Type B pancreatic cell (in vitro differentiated cells): ENCODE data around the gene LARGE2. TPM values are rescaled to one million over a fixed set of nuclear protein-coding genes. Genes with fewer than 3 reads are reported as not detected.

Source experiments
- DNase-seq: peaks from one replicate; pipeline ENCODE4 v3.0.0; 2021; ENCODE audit warnings: mixed read lengths; ENCODE audit not compliant: unreplicated experiment; ENCODE audit errors: extremely low spot score
- H3K27ac Mint-ChIP-seq: 2 replicates; pipeline ENCODE4 v1.8.0; 2021; ENCODE audit warnings: mild to moderate bottlenecking, mixed read lengths
- H3K27me3 Mint-ChIP-seq: 2 replicates; pipeline ENCODE4 v1.8.0; 2021; ENCODE audit warnings: mixed read lengths
- H3K36me3 Mint-ChIP-seq: 2 replicates; pipeline ENCODE4 v1.8.0; 2021; ENCODE audit warnings: mixed read lengths
- H3K4me1 Mint-ChIP-seq: one replicate; pipeline ENCODE4 v1.8.0; 2021; ENCODE audit warnings: mixed read lengths; ENCODE audit not compliant: unreplicated experiment
- H3K4me3 Mint-ChIP-seq: 2 replicates; pipeline ENCODE4 v1.8.0; 2021; ENCODE audit warnings: mild to moderate bottlenecking, mixed read lengths
- H3K9me3 Mint-ChIP-seq: 2 replicates; pipeline ENCODE4 v1.8.0; 2021; ENCODE audit warnings: mixed read lengths
- CTCF ChIP-seq: fragments of 200-600 bp; sonication (generic); conservative IDR thresholded peaks from 2 replicates; pipeline ENCODE4 v1.5.0; 2021; ENCODE audit warnings: antibody characterized with exemption, mild to moderate bottlenecking
- long read RNA-seq: library from polyadenylated mRNA; unstranded; transcript quantifications from one replicate; pipeline ENCODE4 v2.0.0, GENCODE V29; 2020
- total RNA-seq: library from RNA; stranded (reverse); gene quantifications from 2 replicates; pipeline ENCODE4 v1.2.1, GENCODE V29; 2021; ENCODE audit warnings: low replicate concordance

Gene LARGE2
- 12.4 and 29.9 TPM in 2 replicates for total RNA-seq
- long read RNA-seq, partial matches to known transcripts = 0 of 1 reads
- long read RNA-seq, other reads (novel, unspliced or antisense) = 0 of 1 reads

GRCh38 chr11:45922425-45923082, at the start of gene LARGE2:
Gene LARGE2 (plus strand): TSS chr11:45922656. CDS start chr11:45922883, 227 bp downstream.
- Mint-ChIP-seq H3K4me3 (peak within 1 kb of the TSS; percentile 87), H3K36me3 (no peaks in the 10 kb centered on the region), H3K27me3 (peaks cover 34% of the 10 kb centered on the region), H3K4me1 (peaks cover 11% of the 10 kb centered on the region), H3K27ac (peak within 1 kb of the TSS; percentile 90), H3K9me3 (no peaks in the 10 kb centered on the region)
- DNase-seq = no peak
- no peak for TF ChIP-seq CTCF

GRCh38 chr11:45876401-45876800, 46.1 kb upstream of the LARGE2 start:
- peaks cover 13% of the 10 kb centered on the region for H3K36me3 Mint-ChIP-seq
- no peak overlapping the region for H3K4me3 Mint-ChIP-seq
- DNase-seq = no peak
- TF ChIP-seq CTCF = no peak
- no peaks in the 10 kb centered on the region for H3K4me1 Mint-ChIP-seq
- no peaks in the 10 kb centered on the region for H3K9me3 Mint-ChIP-seq
- H3K27ac Mint-ChIP-seq = no peak overlapping the region
- no peaks in the 10 kb centered on the region for H3K27me3 Mint-ChIP-seq

GRCh38 chr11:45877221-45877620, 45.2 kb upstream of the LARGE2 start:
- DNase-seq = no peak
- no peak for TF ChIP-seq CTCF
- H3K27me3 Mint-ChIP-seq = no peaks in the 10 kb centered on the region
- no peaks in the 10 kb centered on the region for H3K9me3 Mint-ChIP-seq
- no peaks in the 10 kb centered on the region for H3K4me1 Mint-ChIP-seq
- H3K4me3 Mint-ChIP-seq = no peak overlapping the region
- peaks cover 14% of the 10 kb centered on the region for H3K36me3 Mint-ChIP-seq
- H3K27ac Mint-ChIP-seq = no peak overlapping the region

- H3K4me1 Mint-ChIP-seq = no peaks in the 10 kb centered on the region
- H3K9me3 Mint-ChIP-seq = no peaks in the 10 kb centered on the region
- peaks cover 16% of the 10 kb centered on the region for H3K36me3 Mint-ChIP-seq
- H3K4me3 Mint-ChIP-seq = no peak overlapping the region
- no peaks in the 10 kb centered on the region for H3K27me3 Mint-ChIP-seq
- no peak for TF ChIP-seq CTCF
- no peak overlapping the region for H3K27ac Mint-ChIP-seq
- no peak for DNase-seq
Observed at GRCh38 chr11:45877845-45878244, 44.6 kb upstream of the LARGE2 start.

- H3K27me3 Mint-ChIP-seq = peaks cover 6% of the 10 kb centered on the region
- no peaks in the 10 kb centered on the region for H3K9me3 Mint-ChIP-seq
- H3K4me3 Mint-ChIP-seq = no peak overlapping the region
- TF ChIP-seq CTCF = no peak
- H3K4me1 Mint-ChIP-seq = peaks cover under 1% of the 10 kb centered on the region
- H3K27ac Mint-ChIP-seq = no peak overlapping the region
- H3K36me3 Mint-ChIP-seq = peaks cover 14% of the 10 kb centered on the region
- no peak for DNase-seq
Observed at GRCh38 chr11:45879803-45880686, 42.4 kb upstream of the LARGE2 start.
